Measurements from ENCODE around the gene TPM3.

Gene TPM3

DNA sequence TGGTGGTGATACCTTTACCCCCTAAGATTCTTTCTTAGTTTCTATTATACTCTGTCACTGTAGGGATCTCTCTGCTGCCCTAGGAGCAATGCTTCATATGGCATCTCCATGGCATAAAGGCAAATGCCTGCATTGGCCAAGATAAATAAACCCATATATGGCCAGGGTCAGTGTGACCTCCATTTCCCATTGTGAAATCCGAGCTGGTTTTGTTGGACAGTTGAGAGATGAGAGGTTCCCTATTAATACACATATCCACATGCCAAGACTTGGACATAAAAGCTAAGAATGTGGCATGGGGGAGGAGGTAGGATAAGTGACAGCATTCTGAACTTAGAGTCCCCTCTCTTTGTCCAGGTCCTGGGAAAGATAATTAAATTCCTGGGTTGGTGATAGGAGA is 1.4 kb downstream of the TPM3 start:
- Histone ChIP-seq H2BK12ac (ENCODE audit: low read length) (no peak overlapping the region), H3K18ac (ENCODE audit: low read length) (no peak overlapping the region), H2BK15ac (ENCODE audit: low read length) (no peak overlapping the region), H4K91ac (ENCODE audit: low read depth, low read length, poor library complexity) (no peak overlapping the region), H3K4me3 (ENCODE audit: low read length in 2 of 2) (no peak overlapping the region), H3K27me3 (ENCODE audit: control insufficient read depth in 3 of 3, insufficient read depth in 3 of 3, low read depth in 1 of 3, low read length in 3 of 3) (peaks cover 0 to 14% (median 0%) of the 10 kb centered on the region in 3 experiments), H3K4me1 (ENCODE audit: control insufficient read depth in 2 of 2, insufficient read depth in 1 of 2, low read depth in 1 of 2, low read length in 2 of 2) (peaks cover 8 to 22% of the 10 kb centered on the region in 2 donors), H3K9me3 (replicated peaks in 1 of 2; ENCODE audit: control insufficient read depth in 2 of 2, insufficient read depth in 1 of 2, low read depth in 1 of 2, low read length in 2 of 2) (no peaks in the 10 kb centered on the region), H4K8ac (ENCODE audit: low read depth, low read length) (no peak overlapping the region), H3K4me2 (ENCODE audit: insufficient read depth, low read length, poor library complexity, severe bottlenecking) (no peak overlapping the region), H3K4ac (ENCODE audit: low read length) (no peak overlapping the region), H2AK5ac (ENCODE audit: low read depth, low read length) (no peak overlapping the region), H2BK120ac (ENCODE audit: low read depth, low read length) (no peak overlapping the region), H3K14ac (ENCODE audit: low read length) (no peak overlapping the region), H3K27ac (replicated peaks; ENCODE audit: low read length) (no peak overlapping the region), H3K79me1 (ENCODE audit: low read depth, low read length) (no peaks in the 10 kb centered on the region), H2BK5ac (ENCODE audit: low read length) (no peak overlapping the region), H3K23ac (ENCODE audit: low read depth, low read length, poor library complexity) (no peak overlapping the region), H3K36me3 (replicated peaks in 1 of 2; ENCODE audit: control insufficient read depth in 2 of 2, insufficient read depth in 2 of 2, low read length in 2 of 2) (no peaks in the 10 kb centered on the region), H3K9ac (ENCODE audit: low read depth, low read length, poor library complexity) (no peak overlapping the region), H2AFZ (ENCODE audit: low read length) (no peak overlapping the region)
- WGBS, 2 donors (ENCODE audit: extremely low coverage in 2 of 2, insufficient read length in 2 of 2, insufficient replicate concordance in 1 of 2), result no CpG with 5 or more reads among the region's 1 CpG
- DNase-seq (ENCODE audit: low spot score), result no peak

DNA sequence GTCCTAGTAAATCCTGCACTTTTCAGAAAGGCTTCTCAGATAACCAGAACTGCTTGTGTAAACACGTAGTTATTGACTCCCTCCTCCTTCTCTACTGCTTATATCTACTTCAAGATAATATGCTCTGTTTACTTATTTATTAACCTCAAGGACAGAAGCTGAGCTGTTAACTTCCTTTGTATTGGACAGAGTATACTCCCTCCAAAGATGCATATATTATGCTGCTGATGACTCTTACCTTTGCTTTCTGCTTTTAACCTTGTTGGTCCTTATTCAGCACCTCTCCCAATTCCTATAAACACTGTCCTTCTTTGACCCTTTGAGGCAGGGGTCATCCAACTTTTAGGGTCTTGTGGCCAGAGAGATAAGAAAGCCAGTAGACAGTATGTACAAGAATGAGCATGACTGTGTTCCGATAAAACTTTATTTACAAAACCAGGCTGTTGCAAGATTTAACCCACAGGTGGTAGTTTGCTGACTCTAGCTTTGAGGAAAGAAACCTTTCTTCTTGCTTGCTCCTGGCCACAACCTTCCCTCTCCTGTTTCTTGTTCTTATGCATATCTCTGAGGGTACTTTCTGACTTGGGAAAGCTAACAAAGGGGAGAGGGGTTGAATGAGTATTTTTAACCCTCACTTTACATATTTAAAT is 4.9 kb downstream of the TPM3 start:
- H4K91ac ChIP-seq (ENCODE audit: low read depth, low read length, poor library complexity), result no peak overlapping the region
- H3K14ac ChIP-seq (ENCODE audit: low read length), result no peak overlapping the region
- H3K4ac ChIP-seq (ENCODE audit: low read length), result no peak overlapping the region
- H3K9ac ChIP-seq (ENCODE audit: low read depth, low read length, poor library complexity), result no peak overlapping the region
- peaks cover 4% of the 10 kb centered on the region for H3K79me1 ChIP-seq (ENCODE audit: low read depth, low read length)
- no peak overlapping the region for H2BK5ac ChIP-seq (ENCODE audit: low read length)
- no peak overlapping the region for H2BK12ac ChIP-seq (ENCODE audit: low read length)
- WGBS, 2 donors (ENCODE audit: extremely low coverage in 2 of 2, insufficient read length in 2 of 2, insufficient replicate concordance in 1 of 2), result no CpG with 5 or more reads among the region's 2 CpGs
- no peak overlapping the region for H4K8ac ChIP-seq (ENCODE audit: low read depth, low read length)
- no peak overlapping the region for H3K23ac ChIP-seq (ENCODE audit: low read depth, low read length, poor library complexity)
- H3K9me3 ChIP-seq (replicated peaks in 1 of 2; ENCODE audit: control insufficient read depth in 2 of 2, insufficient read depth in 1 of 2, low read depth in 1 of 2, low read length in 2 of 2), result no peaks in the 10 kb centered on the region
- no peaks in the 10 kb centered on the region for H3K36me3 ChIP-seq (replicated peaks in 1 of 2; ENCODE audit: control insufficient read depth in 2 of 2, insufficient read depth in 2 of 2, low read length in 2 of 2)
- no peak for DNase-seq (ENCODE audit: low spot score)
- no peak overlapping the region for H3K27ac ChIP-seq (replicated peaks; ENCODE audit: low read length)
- no peaks in the 10 kb centered on the region for H3K27me3 ChIP-seq (ENCODE audit: control insufficient read depth in 3 of 3, insufficient read depth in 3 of 3, low read depth in 1 of 3, low read length in 3 of 3)
- no peak overlapping the region for H2BK120ac ChIP-seq (ENCODE audit: low read depth, low read length)
- H3K4me3 ChIP-seq (ENCODE audit: low read length in 2 of 2), result no peak overlapping the region
- H3K4me1 ChIP-seq (ENCODE audit: control insufficient read depth in 2 of 2, insufficient read depth in 1 of 2, low read depth in 1 of 2, low read length in 2 of 2), result peaks cover 8 to 24% of the 10 kb centered on the region in 2 donors
- no peak overlapping the region for H3K4me2 ChIP-seq (ENCODE audit: insufficient read depth, low read length, poor library complexity, severe bottlenecking)
- H2BK15ac ChIP-seq (ENCODE audit: low read length), result no peak overlapping the region
- H3K18ac ChIP-seq (ENCODE audit: low read length), result no peak overlapping the region
- H2AK5ac ChIP-seq (ENCODE audit: low read depth, low read length), result no peak overlapping the region
- H2AFZ ChIP-seq (ENCODE audit: low read length), result peak overlapping the region; percentile 48

DNA sequence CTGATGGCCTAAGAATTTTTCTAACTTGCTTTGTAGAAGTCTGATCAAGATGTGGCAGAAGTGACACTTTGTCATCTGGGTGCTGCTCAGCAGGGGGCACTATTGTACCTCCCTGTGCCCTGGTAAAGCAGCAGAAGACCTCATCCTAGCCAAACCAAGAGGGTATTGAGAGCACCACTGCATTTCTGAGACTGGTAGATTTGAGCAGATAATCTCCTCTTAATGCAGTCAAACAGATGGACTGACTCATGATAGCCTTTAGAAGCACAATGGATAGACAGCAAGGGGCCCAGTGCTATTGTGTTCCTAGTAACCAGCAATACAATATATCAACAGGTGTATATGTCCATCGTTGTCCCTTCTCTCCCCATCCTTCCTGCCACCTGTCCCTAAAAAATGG is 5.7 kb downstream of the TPM3 start:
- Histone ChIP-seq H2AFZ (ENCODE audit: low read length) (no peak overlapping the region), H3K27ac (replicated peaks; ENCODE audit: low read length) (no peak overlapping the region), H3K4me3 (ENCODE audit: low read length in 2 of 2) (no peak overlapping the region), H3K27me3 (ENCODE audit: control insufficient read depth in 3 of 3, insufficient read depth in 3 of 3, low read depth in 1 of 3, low read length in 3 of 3) (no peaks in the 10 kb centered on the region), H2BK12ac (ENCODE audit: low read length) (no peak overlapping the region), H2BK15ac (ENCODE audit: low read length) (no peak overlapping the region), H2BK120ac (ENCODE audit: low read depth, low read length) (no peak overlapping the region), H3K36me3 (replicated peaks in 1 of 2; ENCODE audit: control insufficient read depth in 2 of 2, insufficient read depth in 2 of 2, low read length in 2 of 2) (no peaks in the 10 kb centered on the region), H3K4me1 (ENCODE audit: control insufficient read depth in 2 of 2, insufficient read depth in 1 of 2, low read depth in 1 of 2, low read length in 2 of 2) (peaks cover 7 to 23% of the 10 kb centered on the region in 2 donors), H4K91ac (ENCODE audit: low read depth, low read length, poor library complexity) (no peak overlapping the region), H3K9me3 (replicated peaks in 1 of 2; ENCODE audit: control insufficient read depth in 2 of 2, insufficient read depth in 1 of 2, low read depth in 1 of 2, low read length in 2 of 2) (no peaks in the 10 kb centered on the region), H3K79me1 (ENCODE audit: low read depth, low read length) (peaks cover 5% of the 10 kb centered on the region), H3K23ac (ENCODE audit: low read depth, low read length, poor library complexity) (no peak overlapping the region), H3K4me2 (ENCODE audit: insufficient read depth, low read length, poor library complexity, severe bottlenecking) (no peak overlapping the region), H3K9ac (ENCODE audit: low read depth, low read length, poor library complexity) (no peak overlapping the region), H4K8ac (ENCODE audit: low read depth, low read length) (no peak overlapping the region), H2AK5ac (ENCODE audit: low read depth, low read length) (no peak overlapping the region), H3K14ac (ENCODE audit: low read length) (no peak overlapping the region), H3K4ac (ENCODE audit: low read length) (no peak overlapping the region), H2BK5ac (ENCODE audit: low read length) (no peak overlapping the region), H3K18ac (ENCODE audit: low read length) (no peak overlapping the region)
- DNase-seq (ENCODE audit: low spot score), result no peak
- no CpG with 5 or more reads among the region's 1 CpG for WGBS, 2 donors (ENCODE audit: extremely low coverage in 2 of 2, insufficient read length in 2 of 2, insufficient replicate concordance in 1 of 2)

DNA sequence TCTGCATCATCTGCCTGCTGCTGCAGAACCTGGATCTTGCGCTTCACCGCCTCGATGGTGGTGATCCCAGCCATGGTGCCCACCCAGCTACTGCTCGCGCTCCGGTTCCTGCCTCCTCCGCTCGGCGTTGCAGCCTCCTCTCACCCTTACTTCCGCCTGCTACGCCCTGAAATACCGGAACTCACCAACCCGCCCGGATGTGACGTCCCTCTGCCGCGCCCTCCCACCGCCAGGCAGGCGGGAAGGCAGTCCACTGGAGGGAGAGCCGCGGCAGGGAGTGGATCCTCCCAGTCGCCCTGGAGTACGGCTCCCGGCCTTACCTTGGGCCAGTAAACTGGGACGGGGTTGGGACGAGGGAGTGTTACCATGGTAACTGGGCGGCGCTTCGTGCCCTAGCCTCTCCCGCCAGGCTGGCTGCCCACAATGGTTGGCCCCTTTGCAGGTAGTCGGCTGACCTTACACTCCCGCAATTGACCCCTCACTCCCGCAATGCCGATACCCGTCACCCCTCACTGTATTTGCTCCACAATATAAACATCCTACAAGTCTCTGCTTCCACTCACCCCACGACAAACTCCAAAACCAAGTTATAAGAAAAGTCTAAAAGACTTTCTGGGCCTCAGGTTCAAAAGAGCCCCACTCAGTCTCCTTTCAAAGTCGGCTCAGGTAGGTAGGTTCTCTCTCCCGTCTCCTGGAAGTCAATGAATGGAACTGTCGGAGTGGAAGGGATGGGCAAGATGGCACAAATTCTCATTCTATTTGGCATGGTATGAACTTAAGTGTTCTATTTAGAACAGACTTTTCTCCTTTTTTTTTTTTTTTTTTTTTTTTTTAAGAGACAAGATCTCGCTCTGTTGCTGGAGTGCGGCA is 8.6 kb downstream of the TPM3 start:
- Histone ChIP-seq H3K9me3 (replicated peaks in 1 of 2; ENCODE audit: control insufficient read depth in 2 of 2, insufficient read depth in 1 of 2, low read depth in 1 of 2, low read length in 2 of 2) (no peaks in the 10 kb centered on the region), H3K36me3 (replicated peaks in 1 of 2; ENCODE audit: control insufficient read depth in 2 of 2, insufficient read depth in 2 of 2, low read length in 2 of 2) (peaks cover 2 to 15% of the 10 kb centered on the region in 2 donors), H2BK15ac (ENCODE audit: low read length) (no peak overlapping the region), H2AK5ac (ENCODE audit: low read depth, low read length) (no peak overlapping the region), H4K8ac (ENCODE audit: low read depth, low read length) (no peak overlapping the region), H3K4me3 (ENCODE audit: low read length in 2 of 2) (peak overlapping the region; percentile 90 to 97), H2BK5ac (ENCODE audit: low read length) (peak overlapping the region; percentile 54), H3K27me3 (ENCODE audit: control insufficient read depth in 3 of 3, insufficient read depth in 3 of 3, low read depth in 1 of 3, low read length in 3 of 3) (no peaks in the 10 kb centered on the region), H3K27ac (replicated peaks; ENCODE audit: low read length) (peak overlapping the region; percentile 96), H3K18ac (ENCODE audit: low read length) (peak overlapping the region; percentile 90), H3K4me2 (ENCODE audit: insufficient read depth, low read length, poor library complexity, severe bottlenecking) (peak overlapping the region; percentile 79), H2AFZ (ENCODE audit: low read length) (peak overlapping the region; percentile 73), H4K91ac (ENCODE audit: low read depth, low read length, poor library complexity) (no peak overlapping the region), H2BK120ac (ENCODE audit: low read depth, low read length) (no peak overlapping the region), H2BK12ac (ENCODE audit: low read length) (no peak overlapping the region), H3K9ac (ENCODE audit: low read depth, low read length, poor library complexity) (peak overlapping the region; percentile 90), H3K79me1 (ENCODE audit: low read depth, low read length) (peaks cover 5% of the 10 kb centered on the region), H3K4me1 (ENCODE audit: control insufficient read depth in 2 of 2, insufficient read depth in 1 of 2, low read depth in 1 of 2, low read length in 2 of 2) (peaks cover 21 to 30% of the 10 kb centered on the region in 2 donors), H3K4ac (ENCODE audit: low read length) (no peak overlapping the region), H3K23ac (ENCODE audit: low read depth, low read length, poor library complexity) (peak overlapping the region; percentile 93), H3K14ac (ENCODE audit: low read length) (peak overlapping the region; percentile 97)
- peak; percentile 96 for DNase-seq (ENCODE audit: low spot score)
- WGBS, 2 donors (ENCODE audit: extremely low coverage in 2 of 2, insufficient read length in 2 of 2, insufficient replicate concordance in 1 of 2), result no CpG with 5 or more reads among the region's 41 CpGs
